ENCODE measurements around the gene CYP2B6. TPM values are rescaled to one million over a fixed set of nuclear protein-coding genes. Genes with fewer than 3 reads are reported as not detected.
"Not testable (repeated sequence)": the region's sequence is repeated elsewhere in the genome, so short reads cannot be mapped to it uniquely, and the experiment has no call there.

The CYP2B6 gene
- total and polyA plus RNA-seq, 8 donors: 0.87 TPM; not detected in 7

DNA sequence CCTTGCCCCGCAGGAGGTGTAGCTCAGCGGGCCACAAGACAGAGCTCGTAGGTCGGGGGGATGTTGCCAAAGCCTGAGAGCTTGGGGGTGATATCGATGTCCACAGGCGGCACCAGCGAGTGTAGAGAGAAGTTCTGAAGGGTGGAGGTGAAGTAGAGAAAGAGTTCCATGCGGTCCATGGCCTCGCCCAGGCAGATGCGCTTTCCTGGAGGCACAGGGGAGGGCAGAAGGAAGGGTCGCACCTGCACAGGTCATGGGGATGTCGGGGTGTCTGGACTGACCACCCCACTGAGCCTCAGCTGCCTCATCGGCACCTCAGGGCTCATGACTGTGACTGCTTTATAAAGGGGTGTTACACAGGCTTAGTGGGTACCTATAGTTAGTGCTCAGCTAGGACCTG lies 59.3 kb downstream of the CYP2B6 start:
- TF ChIP-seq POLR2AphosphoS5 (IDR thresholded peaks at IDR 0.05): no peak
- TF ChIP-seq, protein P1, sequence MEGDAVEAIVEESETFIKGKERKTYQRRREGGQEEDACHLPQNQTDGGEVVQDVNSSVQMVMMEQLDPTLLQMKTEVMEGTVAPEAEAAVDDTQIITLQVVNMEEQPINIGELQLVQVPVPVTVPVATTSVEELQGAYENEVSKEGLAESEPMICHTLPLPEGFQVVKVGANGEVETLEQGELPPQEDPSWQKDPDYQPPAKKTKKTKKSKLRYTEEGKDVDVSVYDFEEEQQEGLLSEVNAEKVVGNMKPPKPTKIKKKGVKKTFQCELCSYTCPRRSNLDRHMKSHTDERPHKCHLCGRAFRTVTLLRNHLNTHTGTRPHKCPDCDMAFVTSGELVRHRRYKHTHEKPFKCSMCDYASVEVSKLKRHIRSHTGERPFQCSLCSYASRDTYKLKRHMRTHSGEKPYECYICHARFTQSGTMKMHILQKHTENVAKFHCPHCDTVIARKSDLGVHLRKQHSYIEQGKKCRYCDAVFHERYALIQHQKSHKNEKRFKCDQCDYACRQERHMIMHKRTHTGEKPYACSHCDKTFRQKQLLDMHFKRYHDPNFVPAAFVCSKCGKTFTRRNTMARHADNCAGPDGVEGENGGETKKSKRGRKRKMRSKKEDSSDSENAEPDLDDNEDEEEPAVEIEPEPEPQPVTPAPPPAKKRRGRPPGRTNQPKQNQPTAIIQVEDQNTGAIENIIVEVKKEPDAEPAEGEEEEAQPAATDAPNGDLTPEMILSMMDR (IDR thresholded peaks at IDR 0.05): no peak
- no peak for TF ChIP-seq POLR2A (IDR thresholded peaks at IDR 0.05)
- no peak for TF ChIP-seq EP300 (IDR thresholded peaks at IDR 0.05)
- Histone ChIP-seq H3K27me3 (peaks cover 0 to 59% (median 7%) of the 10 kb centered on the region in 3 donors), H3K4me3 (no peak overlapping the region), H3K36me3 (no peaks in the 10 kb centered on the region), H3K4me1 (no peaks in the 10 kb centered on the region), H3K27ac (no peak overlapping the region), H3K9me3 (no peaks in the 10 kb centered on the region)
- intact Hi-C loops (cut with DNase I; ENCODE audit: low total_unique reads): no loop called here
- WGBS, 5 donors: 80 to 85% (median 82%) methylated on average over 13 of the region's 13 CpGs
- DNase-seq: no peak

DNA sequence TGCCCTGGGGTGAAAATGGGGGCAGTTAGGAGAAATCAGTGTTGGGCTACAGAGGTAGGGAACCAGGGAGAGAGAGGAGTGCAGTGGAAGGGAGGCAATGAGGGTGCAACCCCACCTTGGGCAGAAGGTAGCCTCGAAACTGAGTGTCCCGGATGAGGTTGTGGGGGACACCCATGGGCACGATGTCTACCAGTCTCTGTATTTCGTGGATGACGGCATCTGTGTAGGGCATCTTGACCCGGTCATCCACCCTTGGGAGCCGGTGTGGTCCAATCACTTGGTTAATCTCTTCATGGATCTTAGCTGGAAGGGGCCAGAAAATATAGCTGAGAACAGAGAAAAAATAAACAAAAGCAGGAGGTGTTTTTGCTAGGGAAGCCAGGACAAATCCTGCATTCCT lies 61.1 kb downstream of the CYP2B6 start:
- H3K27ac ChIP-seq; H3K4me1 ChIP-seq; H3K36me3 ChIP-seq; intact Hi-C loops (cut with DNase I; ENCODE audit: low total_unique reads); H3K9me3 ChIP-seq; H3K4me3 ChIP-seq; DNase-seq: not testable (repeated sequence)
- whole genome bisulfite sequencing, 5 donors: 77 to 82% (median 78%) methylated on average over 7 of the region's 7 CpGs
- H3K27me3 ChIP-seq: peaks cover 0 to 62% (median 8%) of the 10 kb centered on the region in 3 donors

DNA sequence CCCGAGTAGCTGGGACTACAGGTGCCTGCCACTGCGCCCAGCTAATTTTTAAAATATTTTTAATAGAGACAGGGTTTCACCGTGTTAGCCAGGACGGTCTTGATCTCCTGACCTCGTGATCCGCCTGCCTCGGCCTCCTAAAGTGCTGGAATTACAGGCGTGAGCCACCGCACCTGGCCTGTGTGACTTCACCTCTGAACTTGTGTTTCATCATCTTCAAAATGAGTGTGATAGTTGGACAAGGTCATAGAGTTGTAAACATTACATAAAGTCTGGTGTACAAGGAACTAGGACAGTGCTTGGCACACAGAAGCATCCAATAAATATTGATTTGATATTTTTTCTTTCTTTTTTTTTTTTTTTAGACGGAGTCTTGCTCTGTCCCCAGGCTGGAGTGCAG lies 62.2 kb downstream of the CYP2B6 start:
- WGBS, 5 donors: 71 to 83% (median 76%) methylated on average over 10 of the region's 10 CpGs
- intact Hi-C loops (cut with DNase I; ENCODE audit: low total_unique reads): not testable (repeated sequence)

DNA sequence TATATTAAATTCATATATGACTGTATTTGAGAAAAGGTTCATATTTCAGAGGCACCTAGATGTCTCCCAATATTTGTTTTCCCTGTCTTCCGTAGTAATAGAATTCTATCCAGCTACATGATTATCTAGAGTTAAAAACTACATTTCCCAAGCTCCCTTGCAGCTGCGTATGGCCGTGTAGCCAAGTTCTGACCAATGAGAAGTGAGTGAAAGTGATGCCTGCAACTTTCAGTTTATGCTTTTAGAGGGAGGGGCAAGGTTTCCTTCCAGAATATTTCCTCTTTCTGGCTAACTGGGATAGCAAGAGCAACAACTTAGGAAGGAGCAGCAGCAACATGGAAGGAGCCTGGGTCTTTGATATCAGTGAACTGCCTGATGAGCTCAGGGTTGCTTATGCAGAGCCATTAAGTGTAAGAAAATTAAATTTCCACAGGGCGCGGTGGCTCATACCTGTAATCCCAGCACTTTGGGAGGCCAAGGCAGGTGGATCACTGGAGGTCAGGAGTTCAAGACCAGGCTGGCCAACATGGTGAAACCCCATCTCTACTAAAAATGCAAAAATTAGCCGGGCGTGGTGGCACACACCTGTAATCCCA lies 74.0 kb downstream of the CYP2B6 start:
- intact Hi-C loops (cut with DNase I; ENCODE audit: low total_unique reads): no loop called here
- Histone ChIP-seq H3K4me3 (no peak overlapping the region), H3K9me3 (no peaks in the 10 kb centered on the region), H3K4me1 (no peaks in the 10 kb centered on the region), H3K27ac (no peak overlapping the region), H3K36me3 (no peaks in the 10 kb centered on the region), H3K27me3 (peaks cover 0 to 31% (median 0%) of the 10 kb centered on the region in 3 donors)
- TF ChIP-seq POLR2A (IDR thresholded peaks at IDR 0.05): no peak
- TF ChIP-seq, protein P1 (IDR thresholded peaks at IDR 0.05): no peak
- no peak for TF ChIP-seq EP300 (IDR thresholded peaks at IDR 0.05)
- no peak for TF ChIP-seq POLR2AphosphoS5 (IDR thresholded peaks at IDR 0.05)
- peak in 1 of 2 donors; percentile 34 for DNase-seq
- 57 to 63% (median 61%) methylated on average over 7 of the region's 7 CpGs for WGBS, 5 donors

More for the DNA sequence above, 62.2 kb downstream of the CYP2B6 start:
- DNase-seq, H3K4me1 ChIP-seq, H3K4me3 ChIP-seq, H3K36me3 ChIP-seq, H3K27ac ChIP-seq, H3K9me3 ChIP-seq: not testable (repeated sequence)
- peaks cover 0 to 63% (median 8%) of the 10 kb centered on the region in 3 donors for H3K27me3 ChIP-seq

Other genes starting within 250 kb of the CYP2B6 start
- 10 to 100 TPM in 2 of 5 donors, 1 to 10 TPM in 2, under 1 TPM in 1; 0.73 to 24.6 (median 8.2) TPM for gene ACTMAP, start 240.8 kb upstream of the CYP2B6 start, total RNA-seq
- gene ACTMAP, start 240.8 kb upstream of the CYP2B6 start, polyA plus RNA-seq: 1 to 10 TPM; 5.5 to 9.7 (median 8.2) TPM
- 100 to 1,000 TPM in 2 of 5 donors, 10 to 100 TPM in 2, 1 to 10 TPM in 1; 4.9 to 258 (median 46.0) TPM for gene SNRPA, start 240.1 kb upstream of the CYP2B6 start, total RNA-seq
- 10 to 100 TPM; 33.1 to 74.6 (median 71.6) TPM for gene SNRPA, start 240.1 kb upstream of the CYP2B6 start, polyA plus RNA-seq
- 1 to 10 TPM in 2 of 5 donors, not detected in 3; 2.9 to 8.1 TPM for gene MIA, start 215.8 kb upstream of the CYP2B6 start, total RNA-seq
- gene MIA, start 215.8 kb upstream of the CYP2B6 start, polyA plus RNA-seq: 10 to 100 TPM in 1 of 3 donors, 1 to 10 TPM in 1, not detected in 1; 2.8 to 10.1 TPM
- gene RAB4B, start 213.0 kb upstream of the CYP2B6 start, total RNA-seq: 10 to 100 TPM in 4 of 5 donors, not detected in 1; 10.3 to 47.8 (median 28.9) TPM
- gene RAB4B, start 213.0 kb upstream of the CYP2B6 start, polyA plus RNA-seq: 10 to 100 TPM; 31.6 to 53.7 (median 39.2) TPM
- 100 to 1,000 TPM in 1 of 5 donors, 10 to 100 TPM in 4; 30.0 to 115 (median 71.2) TPM for gene EGLN2, start 192.1 kb upstream of the CYP2B6 start, total RNA-seq
- 10 to 100 TPM; 69.8 to 73.9 (median 71.7) TPM for gene EGLN2, start 192.1 kb upstream of the CYP2B6 start, polyA plus RNA-seq
- not detected for gene CYP2A6, start 140.8 kb upstream of the CYP2B6 start, total RNA-seq
- not detected for gene CYP2A6, start 140.8 kb upstream of the CYP2B6 start, polyA plus RNA-seq
- gene CYP2A7, start 109.1 kb upstream of the CYP2B6 start, total RNA-seq: not detected
- gene CYP2A7, start 109.1 kb upstream of the CYP2B6 start, polyA plus RNA-seq: not detected
- not detected for gene CYP2A13, start 97.2 kb downstream of the CYP2B6 start, total RNA-seq
- gene CYP2A13, start 97.2 kb downstream of the CYP2B6 start, polyA plus RNA-seq: not detected
- gene CYP2F1, start 123.2 kb downstream of the CYP2B6 start, total RNA-seq: not detected
- under 1 TPM in 1 of 3 donors, not detected in 2; 0.30 TPM for gene CYP2F1, start 123.2 kb downstream of the CYP2B6 start, polyA plus RNA-seq
- gene CYP2S1, start 201.9 kb downstream of the CYP2B6 start, total RNA-seq: 10 to 100 TPM; 13.4 to 85.3 (median 39.7) TPM
- gene CYP2S1, start 201.9 kb downstream of the CYP2B6 start, polyA plus RNA-seq: 10 to 100 TPM in 2 of 3 donors, 1 to 10 TPM in 1; 7.9 to 19.9 (median 15.5) TPM
- 10 to 100 TPM; 14.8 to 48.7 (median 38.9) TPM for gene AXL, start 227.9 kb downstream of the CYP2B6 start, total RNA-seq
- gene AXL, start 227.9 kb downstream of the CYP2B6 start, polyA plus RNA-seq: 1 to 10 TPM; 6.1 to 8.4 (median 7.0) TPM

All from stomach (tissue), 9 donors.